Peyer's patch (tissue), 4 donors: ENCODE results near the gene XPO4.

Experiments
- POLR2A ChIP-seq, 2 donors: fragments of 450-650 bp; IDR thresholded peaks; one replicate each; pipeline ENCODE4 v1.5.1; 2017; ENCODE audit warnings: antibody characterized with exemption in 2 of 2, mild to moderate bottlenecking in 2 of 2, moderate library complexity in 2 of 2
- TF ChIP-seq, protein P1 (sequence below), 6 experiments: fragments of 450-650 bp in 4 of 6; fragments of 200-600 bp in 2 of 6; sonication (generic) in 1 of 6; IDR thresholded peaks; one replicate each; pipeline ENCODE4 v1.5.1; 2017 to 2019; ENCODE audit warnings: antibody characterized with exemption in 6 of 6, mild to moderate bottlenecking in 3 of 6, moderate library complexity in 1 of 6

DNA sequence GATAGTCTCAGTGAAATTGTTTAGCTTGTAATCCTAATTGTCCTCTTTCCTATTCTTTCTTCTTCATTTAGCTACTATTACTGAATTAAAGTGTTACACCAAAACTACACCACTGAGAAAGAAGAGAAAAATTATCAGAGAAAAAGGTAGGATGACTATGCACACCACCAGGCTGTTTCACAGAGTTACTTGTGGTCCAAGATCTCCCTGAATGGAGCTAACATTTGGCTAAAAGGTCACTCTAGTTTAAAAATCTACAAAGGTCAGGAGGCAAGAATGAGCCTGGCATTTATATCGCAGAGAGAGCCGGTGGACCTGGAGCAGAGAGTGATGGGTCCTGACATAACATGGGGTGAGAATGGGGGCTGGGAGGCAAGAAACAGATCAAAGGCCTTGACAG lies 91.7 kb downstream of the XPO4 start:
- TF ChIP-seq, protein P1, sequence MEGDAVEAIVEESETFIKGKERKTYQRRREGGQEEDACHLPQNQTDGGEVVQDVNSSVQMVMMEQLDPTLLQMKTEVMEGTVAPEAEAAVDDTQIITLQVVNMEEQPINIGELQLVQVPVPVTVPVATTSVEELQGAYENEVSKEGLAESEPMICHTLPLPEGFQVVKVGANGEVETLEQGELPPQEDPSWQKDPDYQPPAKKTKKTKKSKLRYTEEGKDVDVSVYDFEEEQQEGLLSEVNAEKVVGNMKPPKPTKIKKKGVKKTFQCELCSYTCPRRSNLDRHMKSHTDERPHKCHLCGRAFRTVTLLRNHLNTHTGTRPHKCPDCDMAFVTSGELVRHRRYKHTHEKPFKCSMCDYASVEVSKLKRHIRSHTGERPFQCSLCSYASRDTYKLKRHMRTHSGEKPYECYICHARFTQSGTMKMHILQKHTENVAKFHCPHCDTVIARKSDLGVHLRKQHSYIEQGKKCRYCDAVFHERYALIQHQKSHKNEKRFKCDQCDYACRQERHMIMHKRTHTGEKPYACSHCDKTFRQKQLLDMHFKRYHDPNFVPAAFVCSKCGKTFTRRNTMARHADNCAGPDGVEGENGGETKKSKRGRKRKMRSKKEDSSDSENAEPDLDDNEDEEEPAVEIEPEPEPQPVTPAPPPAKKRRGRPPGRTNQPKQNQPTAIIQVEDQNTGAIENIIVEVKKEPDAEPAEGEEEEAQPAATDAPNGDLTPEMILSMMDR (IDR thresholded peaks at IDR 0.05): no peak
- no peak for TF ChIP-seq POLR2A (IDR thresholded peaks at IDR 0.05)
